GM10266 (cell line): ENCODE results near the gene SPX.

ENCODE experiments used
- DNase-seq: peaks from one replicate; pipeline ENCODE4 v3.0.0; 2012; ENCODE audit errors: extremely low spot score
- TF ChIP-seq, protein P1 (sequence below): IDR thresholded peaks from 2 replicates; pipeline ENCODE4 v1.5.1; 2012; ENCODE audit warnings: mild to moderate bottlenecking, low read depth; ENCODE audit not compliant: control insufficient read depth, insufficient read depth; ENCODE audit errors: missing control alignments

SPX gene, protein sequence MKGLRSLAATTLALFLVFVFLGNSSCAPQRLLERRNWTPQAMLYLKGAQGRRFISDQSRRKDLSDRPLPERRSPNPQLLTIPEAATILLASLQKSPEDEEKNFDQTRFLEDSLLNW

DNA sequence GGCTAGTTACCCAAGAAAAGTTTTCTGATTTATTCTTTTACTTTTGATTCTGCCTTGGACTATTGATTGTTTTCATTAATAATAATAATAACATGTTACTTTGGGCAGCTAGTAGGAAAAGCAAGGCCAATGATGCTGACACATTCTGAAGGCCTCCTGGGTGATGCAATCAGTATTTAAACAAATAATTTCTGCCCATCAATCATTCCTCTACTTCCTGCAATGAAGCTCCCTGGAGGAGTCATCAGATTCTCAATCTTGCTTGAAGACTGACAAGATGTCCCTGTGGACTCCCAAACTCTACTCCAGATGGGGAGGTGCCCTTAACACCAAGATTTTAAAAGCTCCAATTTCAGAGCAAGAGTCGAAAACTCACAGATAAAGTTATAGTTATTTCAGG lies at the start of gene SPX:
Gene SPX, plus strand, starts transcription at position 244 of the 400 bp plus-strand sequence. CDS start 177 bp downstream, outside the sequence.
- DNase-seq, result no peak
- TF ChIP-seq, protein P1, sequence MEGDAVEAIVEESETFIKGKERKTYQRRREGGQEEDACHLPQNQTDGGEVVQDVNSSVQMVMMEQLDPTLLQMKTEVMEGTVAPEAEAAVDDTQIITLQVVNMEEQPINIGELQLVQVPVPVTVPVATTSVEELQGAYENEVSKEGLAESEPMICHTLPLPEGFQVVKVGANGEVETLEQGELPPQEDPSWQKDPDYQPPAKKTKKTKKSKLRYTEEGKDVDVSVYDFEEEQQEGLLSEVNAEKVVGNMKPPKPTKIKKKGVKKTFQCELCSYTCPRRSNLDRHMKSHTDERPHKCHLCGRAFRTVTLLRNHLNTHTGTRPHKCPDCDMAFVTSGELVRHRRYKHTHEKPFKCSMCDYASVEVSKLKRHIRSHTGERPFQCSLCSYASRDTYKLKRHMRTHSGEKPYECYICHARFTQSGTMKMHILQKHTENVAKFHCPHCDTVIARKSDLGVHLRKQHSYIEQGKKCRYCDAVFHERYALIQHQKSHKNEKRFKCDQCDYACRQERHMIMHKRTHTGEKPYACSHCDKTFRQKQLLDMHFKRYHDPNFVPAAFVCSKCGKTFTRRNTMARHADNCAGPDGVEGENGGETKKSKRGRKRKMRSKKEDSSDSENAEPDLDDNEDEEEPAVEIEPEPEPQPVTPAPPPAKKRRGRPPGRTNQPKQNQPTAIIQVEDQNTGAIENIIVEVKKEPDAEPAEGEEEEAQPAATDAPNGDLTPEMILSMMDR, result no peak

DNA sequence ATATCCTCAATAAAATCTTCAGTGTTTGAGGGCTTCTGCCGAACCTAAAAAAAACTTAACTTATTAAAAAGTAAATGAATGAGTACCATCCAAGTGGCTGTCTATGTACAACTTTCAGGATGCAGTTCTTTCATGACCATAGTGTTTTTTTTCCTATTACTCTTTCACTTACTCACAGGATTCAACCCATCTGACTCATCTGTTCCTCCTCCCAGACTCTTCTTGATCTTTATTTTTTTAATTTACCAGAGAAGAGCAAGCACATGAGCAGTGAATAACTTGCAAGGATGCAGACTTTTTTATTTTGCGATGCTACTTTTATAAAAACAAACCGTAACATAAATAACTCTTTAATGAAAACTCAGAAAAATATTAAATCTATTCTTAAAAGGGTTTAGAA lies 49.1 kb upstream of the SPX start:
- DNase-seq, result no peak

DNA sequence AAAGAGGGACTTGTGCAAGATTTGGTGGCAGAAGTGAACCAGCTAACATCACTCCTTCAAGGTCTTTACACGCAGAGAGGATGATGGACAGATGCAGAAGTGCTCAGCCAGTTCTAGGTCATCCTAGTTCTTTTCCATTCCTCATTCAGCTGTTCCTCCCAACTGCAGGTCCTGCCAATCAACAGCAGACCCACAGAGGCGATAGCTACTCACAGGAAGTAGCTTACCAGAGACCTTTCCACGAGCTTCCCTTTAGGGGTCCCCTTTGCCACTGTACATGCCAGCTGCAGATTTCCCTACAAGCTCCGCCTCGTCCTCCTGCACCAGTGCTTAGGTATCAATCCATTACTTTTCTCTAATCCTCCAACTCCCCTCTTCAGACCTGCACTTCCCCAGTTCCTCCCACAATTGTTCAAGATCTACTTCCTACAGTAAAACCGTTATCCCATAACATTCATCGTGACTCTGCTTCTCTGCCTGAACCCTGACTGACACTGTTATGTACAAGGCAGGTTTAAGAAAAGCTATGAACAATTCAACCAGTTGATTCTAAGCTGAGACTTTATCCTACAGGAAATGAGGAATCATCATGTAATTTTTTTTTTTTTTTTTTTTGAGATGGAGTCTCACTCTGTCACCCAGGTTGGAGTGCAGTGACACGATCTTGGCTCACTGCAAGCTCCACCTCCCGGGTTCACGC lies 47.2 kb upstream of the SPX start:
- DNase-seq, result no peak
- TF ChIP-seq, protein P1, result no peak

More for the DNA sequence above, 49.1 kb upstream of the SPX start:
- TF ChIP-seq, protein P1, result no peak

DNA sequence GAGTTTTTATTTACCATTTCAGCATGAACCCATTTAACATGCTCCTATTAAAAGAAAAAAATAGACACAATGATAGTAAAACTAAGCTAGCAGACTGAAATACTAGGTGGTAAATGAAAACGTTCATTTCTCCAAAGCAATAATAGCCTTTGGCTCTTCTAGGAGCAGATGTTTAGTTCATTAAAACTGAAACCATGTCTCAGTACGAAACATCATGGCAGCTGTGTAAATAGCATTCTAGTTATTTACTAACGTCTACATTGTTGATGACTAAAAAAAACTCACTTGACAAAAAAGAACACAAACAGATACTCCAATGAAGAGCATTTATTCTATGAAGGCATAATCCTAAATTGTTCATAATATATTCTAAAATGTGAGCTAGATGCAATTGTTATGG lies 42.6 kb upstream of the SPX start:
- TF ChIP-seq, protein P1, result no peak
- DNase-seq, result no peak

DNA sequence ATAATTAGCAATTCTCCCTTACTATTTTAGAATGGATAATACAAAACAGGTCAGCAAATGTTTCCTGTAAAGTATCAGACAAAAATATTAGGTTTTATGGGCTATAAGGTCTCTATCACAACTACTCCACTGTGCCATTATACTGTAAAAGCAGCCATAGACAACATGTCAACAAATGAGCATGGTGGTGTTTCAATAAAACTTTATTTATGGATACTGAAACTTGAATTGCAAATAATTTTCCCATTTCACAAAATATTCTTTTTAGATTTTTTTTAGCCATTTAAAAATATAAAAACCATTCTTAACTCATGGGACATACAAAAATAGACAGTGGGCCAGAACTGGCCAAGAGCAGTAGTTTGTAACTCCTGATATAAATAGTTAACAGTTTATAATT lies 40.1 kb upstream of the SPX start:
- TF ChIP-seq, protein P1, result no peak
- DNase-seq, result no peak

DNA sequence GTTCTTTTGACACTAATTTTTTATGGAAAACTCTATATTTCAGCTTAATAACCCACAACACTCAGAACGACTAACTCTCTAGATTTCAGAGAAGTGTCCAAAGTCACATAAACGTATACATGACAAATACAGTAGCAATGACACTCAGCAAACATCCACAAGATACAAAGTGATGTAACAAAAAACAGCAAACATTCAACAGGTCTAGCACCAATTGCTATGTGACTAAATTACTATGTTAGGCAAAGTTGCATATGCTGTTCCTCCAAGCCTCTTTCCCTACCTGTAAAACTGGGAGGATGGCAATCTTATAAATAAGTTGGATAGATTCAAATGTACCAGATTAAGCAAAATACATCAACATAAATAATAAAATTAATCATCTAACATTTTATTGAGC lies 26.3 kb upstream of the SPX start:
- TF ChIP-seq, protein P1, result no peak
- DNase-seq, result no peak

DNA sequence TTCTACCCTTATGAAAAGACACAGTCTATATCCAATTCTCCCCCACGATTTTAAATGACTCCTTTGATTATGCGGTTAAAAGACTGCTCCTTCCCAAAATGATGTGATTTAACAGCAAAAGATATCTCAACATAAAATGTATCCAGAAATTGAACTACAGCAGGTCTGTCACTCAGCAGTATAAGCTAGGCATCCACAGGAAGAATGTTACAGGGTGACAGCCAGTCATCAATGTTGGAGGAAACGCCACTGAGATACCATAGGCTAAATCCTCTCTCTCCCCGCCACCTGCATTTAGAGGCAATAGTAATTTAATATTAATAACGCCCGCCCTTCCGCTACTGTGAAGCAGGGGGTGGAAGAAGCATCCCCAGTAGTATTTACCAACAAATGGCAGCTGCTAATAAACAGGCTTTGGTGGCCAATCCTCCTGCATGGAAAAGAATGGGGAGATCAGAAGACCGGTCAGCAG lies 25.3 kb upstream of the SPX start:
- no peak for DNase-seq

More for the DNA sequence above, 25.3 kb upstream of the SPX start:
- TF ChIP-seq, protein P1, result no peak
